ENCODE results near the gene NAALAD2.
"Not testable (repeated sequence)": the region's sequence is repeated elsewhere in the genome, so short reads cannot be mapped to it uniquely, and the experiment has no call there.

DNA sequence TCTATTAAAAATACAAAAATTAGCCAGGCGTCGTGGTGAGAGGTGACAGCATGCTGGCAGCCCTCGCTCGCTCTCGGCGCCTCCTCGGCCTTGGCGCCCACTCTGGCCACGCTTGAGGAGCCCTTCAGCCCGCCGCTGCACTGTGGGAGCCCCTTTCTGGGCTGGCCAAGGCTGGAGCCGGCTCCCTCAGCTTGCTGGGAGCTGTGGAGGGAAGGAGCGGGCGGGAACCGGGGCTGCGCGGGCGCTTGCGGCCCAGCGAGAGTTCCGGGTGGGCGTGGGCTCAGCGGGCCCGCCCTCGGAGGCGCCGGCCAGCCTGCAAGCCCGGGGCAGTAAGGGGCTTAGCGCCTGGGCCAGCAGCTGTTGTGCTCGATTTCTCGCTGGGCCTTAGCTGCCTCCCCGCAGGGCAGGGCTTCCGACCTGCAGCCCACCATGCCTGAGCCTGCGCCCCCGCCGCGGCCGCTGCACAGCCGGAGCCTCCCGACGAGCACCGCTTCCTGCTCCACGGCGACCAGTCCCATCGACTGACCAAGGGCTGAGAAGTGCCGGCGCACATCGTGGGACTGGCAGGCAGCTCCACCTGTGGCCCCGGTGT lies 32.6 kb downstream of the NAALAD2 start:
- TF ChIP-seq, protein P1, sequence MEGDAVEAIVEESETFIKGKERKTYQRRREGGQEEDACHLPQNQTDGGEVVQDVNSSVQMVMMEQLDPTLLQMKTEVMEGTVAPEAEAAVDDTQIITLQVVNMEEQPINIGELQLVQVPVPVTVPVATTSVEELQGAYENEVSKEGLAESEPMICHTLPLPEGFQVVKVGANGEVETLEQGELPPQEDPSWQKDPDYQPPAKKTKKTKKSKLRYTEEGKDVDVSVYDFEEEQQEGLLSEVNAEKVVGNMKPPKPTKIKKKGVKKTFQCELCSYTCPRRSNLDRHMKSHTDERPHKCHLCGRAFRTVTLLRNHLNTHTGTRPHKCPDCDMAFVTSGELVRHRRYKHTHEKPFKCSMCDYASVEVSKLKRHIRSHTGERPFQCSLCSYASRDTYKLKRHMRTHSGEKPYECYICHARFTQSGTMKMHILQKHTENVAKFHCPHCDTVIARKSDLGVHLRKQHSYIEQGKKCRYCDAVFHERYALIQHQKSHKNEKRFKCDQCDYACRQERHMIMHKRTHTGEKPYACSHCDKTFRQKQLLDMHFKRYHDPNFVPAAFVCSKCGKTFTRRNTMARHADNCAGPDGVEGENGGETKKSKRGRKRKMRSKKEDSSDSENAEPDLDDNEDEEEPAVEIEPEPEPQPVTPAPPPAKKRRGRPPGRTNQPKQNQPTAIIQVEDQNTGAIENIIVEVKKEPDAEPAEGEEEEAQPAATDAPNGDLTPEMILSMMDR (IDR thresholded peaks at IDR 0.05), result not testable (repeated sequence)
- TF ChIP-seq ZFX (IDR thresholded peaks at IDR 0.05; ENCODE audit: borderline replicate concordance), result not testable (repeated sequence)
